Measurements from ENCODE around the gene DNAH1.

DNA sequence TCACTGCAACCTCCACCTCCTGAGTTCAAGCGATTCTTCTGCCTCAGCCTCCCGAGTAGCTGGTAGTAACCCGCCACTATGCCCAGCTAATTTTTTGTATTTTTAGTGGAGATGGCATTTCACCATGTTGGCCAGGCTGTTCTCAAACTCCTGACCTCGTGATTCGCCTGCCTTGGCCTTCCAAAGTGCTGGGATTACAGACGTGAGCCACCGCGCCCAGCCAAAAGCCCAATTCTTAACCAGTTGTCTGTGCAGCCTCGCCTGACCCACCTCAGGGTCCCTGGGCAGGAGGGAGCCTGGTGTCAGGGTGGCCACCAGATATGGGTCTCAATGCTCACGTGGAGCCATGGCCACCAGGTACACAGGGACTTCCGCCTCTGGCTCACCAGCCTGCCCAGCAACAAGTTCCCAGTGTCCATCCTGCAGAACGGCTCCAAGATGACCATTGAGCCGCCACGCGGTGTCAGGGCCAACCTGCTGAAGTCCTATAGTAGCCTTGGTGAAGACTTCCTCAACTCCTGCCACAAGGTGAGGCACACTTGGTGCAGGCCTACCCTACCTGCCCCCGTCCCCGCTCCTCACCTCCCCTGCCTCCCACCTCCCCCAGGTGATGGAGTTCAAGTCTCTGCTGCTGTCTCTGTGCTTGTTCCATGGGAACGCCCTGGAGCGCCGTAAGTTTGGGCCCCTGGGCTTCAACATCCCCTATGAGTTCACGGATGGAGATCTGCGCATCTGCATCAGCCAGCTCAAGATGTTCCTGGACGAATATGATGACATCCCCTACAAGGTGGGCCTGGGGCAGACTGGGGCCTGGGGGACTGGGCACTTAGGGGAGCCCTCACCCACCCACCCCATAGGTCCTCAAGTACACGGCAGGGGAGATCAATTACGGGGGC lies 80.1 kb downstream of the DNAH1 start:
- no peak for TF ChIP-seq RAD21 (IDR thresholded peaks at IDR 0.05; ENCODE audit: low read length)
- no peak for TF ChIP-seq CEBPB (IDR thresholded peaks at IDR 0.05; ENCODE audit: low read depth, low read length)
